Measurements from ENCODE around the gene RAB37.

- TF ChIP-seq POLR2A (IDR thresholded peaks at IDR 0.05) (no peak), CTCF (IDR thresholded peaks at IDR 0.05) (no peak)
These were observed 17.8 kb downstream of the RAB37 start for GRCh38 chr17:74754832-74755231.

All from body of pancreas (tissue), 4 donors.